Coronary artery (tissue), 2 donors: ENCODE data around the gene COBL.
A peak's percentile ranks its signal among the peaks of the same experiment; 100 is the strongest.

Experiments used
- DNase-seq: peaks from one replicate; pipeline ENCODE4 v3.0.0-alpha.2; 2017; ENCODE audit warnings: low spot score
- H3K27ac ChIP-seq, 2 donors: fragments of 200-600 bp; sonication (generic); one replicate each; pipeline ENCODE4 v1.5.1; 2016 to 2019
- H3K4me3 ChIP-seq: fragments of 200-600 bp; sonication (generic); 2 replicates; pipeline ENCODE4 v1.5.1; 2016; ENCODE audit warnings: mild to moderate bottlenecking, moderate library complexity
- TF ChIP-seq, protein P1 (sequence below): fragments of 200-600 bp; sonication (generic); IDR thresholded peaks from one replicate; pipeline ENCODE4 v1.5.1; 2019; ENCODE audit warnings: antibody characterized with exemption

Gene COBL

DNA sequence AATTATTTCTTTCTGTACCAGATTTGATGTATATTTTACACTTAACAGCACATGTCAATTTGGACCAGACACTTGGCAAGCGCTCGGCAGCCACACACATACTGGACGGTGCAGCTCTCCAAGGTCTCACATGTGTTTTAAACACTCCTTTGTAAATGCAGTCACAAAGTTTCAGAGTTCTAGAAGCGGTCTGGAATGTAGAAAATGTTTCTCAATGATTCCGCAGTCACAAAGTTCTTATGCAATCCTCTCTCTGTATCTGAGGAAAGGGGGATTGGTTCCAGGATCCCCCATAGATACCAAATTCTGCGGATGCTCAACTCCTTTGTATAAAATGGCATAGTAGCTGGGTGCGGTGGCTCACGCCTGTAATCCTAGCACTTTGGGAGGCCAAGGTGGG lies 280.9 kb downstream of the COBL start:
- TF ChIP-seq, protein P1, sequence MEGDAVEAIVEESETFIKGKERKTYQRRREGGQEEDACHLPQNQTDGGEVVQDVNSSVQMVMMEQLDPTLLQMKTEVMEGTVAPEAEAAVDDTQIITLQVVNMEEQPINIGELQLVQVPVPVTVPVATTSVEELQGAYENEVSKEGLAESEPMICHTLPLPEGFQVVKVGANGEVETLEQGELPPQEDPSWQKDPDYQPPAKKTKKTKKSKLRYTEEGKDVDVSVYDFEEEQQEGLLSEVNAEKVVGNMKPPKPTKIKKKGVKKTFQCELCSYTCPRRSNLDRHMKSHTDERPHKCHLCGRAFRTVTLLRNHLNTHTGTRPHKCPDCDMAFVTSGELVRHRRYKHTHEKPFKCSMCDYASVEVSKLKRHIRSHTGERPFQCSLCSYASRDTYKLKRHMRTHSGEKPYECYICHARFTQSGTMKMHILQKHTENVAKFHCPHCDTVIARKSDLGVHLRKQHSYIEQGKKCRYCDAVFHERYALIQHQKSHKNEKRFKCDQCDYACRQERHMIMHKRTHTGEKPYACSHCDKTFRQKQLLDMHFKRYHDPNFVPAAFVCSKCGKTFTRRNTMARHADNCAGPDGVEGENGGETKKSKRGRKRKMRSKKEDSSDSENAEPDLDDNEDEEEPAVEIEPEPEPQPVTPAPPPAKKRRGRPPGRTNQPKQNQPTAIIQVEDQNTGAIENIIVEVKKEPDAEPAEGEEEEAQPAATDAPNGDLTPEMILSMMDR = no peak
- no peak for DNase-seq
- no peak overlapping the region for H3K27ac ChIP-seq
- H3K4me3 ChIP-seq = no peak overlapping the region

DNA sequence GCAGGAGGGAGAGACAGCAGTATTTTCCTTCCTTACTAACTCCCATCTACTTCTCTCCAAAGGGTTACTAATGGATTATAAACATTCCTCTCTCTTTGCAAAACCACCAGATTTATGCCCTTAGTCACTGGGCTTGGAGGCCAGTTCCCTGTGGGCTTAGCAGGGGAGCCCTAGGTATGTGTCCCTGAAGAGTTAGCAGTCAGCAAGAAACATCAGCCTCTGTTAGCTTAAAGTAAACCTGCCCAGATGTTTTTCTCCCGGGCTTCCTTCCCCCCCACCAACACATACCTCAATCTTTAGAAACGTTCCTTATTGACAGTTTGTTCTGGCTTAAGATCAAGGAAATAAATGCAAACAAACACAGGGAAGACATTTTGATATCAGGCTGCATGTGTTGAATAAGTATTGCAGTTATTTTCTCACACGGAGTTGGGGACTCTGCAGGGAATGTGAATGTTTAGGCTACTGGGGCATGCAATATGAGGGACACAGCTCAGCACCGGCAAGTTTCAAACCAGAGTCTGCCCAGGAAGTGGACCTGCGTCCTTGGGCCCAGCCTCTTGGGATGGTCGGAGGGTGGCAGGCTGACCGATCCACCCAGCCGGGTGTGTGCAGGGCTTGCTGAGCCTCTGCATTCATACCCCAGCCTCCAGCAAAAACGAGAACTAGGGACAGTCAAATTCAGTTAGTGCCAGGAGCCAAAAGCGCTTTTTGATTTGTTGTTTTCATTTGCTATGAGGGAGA lies 281.9 kb downstream of the COBL start:
- no peak for DNase-seq
- H3K27ac ChIP-seq = no peak overlapping the region
- H3K4me3 ChIP-seq = no peak overlapping the region

GRCh38 chr7:51033727-51034520 lies 282.7 kb downstream of the COBL start:
- Histone ChIP-seq H3K27ac (no peak overlapping the region), H3K4me3 (no peak overlapping the region)
- TF ChIP-seq, protein P1 = no peak
- DNase-seq = no peak

More for the DNA sequence above, 281.9 kb downstream of the COBL start:
- TF ChIP-seq, protein P1 = no peak

DNA sequence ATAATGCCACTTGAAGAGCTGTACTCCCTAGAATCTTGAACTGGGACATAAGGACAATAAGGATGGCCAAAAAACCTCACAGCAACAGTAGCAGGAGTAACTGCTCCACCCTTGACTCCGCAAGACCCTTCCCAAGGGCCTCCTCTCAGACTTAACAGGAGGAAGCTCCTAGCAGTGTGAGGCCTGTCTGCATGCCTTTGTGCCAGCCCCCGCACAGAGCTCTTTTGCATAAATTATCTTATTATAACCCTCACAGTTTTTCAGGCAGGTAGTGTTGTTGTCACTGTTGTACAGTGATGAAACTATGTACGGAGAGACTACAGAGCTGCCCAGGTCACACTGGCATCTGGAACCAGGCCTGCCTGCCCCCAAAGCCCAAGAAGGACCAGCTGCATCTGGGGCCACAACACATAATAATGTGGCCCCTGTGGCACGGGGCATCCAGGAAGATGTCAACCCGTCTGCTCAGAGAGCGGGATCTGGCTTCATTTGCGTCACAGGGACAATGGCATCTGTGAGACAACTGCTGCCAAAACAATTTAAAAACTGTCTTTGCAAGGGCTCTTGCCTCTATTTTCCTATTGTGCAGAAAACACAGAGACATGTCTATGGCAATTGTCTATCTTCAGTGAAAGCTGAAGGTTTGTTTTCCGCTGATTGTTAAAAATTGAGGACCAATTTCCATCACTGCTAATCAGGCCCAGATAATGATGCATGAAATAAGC lies 284.7 kb downstream of the COBL start:
- H3K27ac ChIP-seq = no peak overlapping the region
- no peak overlapping the region for H3K4me3 ChIP-seq
- TF ChIP-seq, protein P1 = no peak
- DNase-seq = no peak

DNA sequence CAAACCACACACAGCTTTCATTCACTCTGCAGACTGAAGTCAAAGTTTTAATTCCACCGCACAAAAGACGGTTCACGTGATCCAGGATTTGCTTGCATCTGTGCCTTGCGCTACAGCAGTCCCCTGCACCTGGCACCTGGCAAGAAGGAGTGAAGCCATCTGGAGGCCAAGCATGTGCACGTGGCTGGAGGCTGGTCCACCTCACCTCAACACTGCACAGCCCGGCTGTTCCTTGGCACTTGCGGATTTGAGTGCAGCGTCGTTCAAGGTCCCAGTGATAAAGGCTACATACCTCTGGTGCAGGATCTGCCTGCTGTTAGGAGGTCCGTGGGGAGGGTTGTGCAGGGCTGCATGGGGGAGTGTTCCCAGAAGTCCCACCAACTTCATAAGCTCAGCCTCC lies 285.4 kb downstream of the COBL start:
- Histone ChIP-seq H3K27ac (no peak overlapping the region), H3K4me3 (no peak overlapping the region)
- DNase-seq = peak; percentile 21
- TF ChIP-seq, protein P1 = no peak

- peak; percentile 5 for DNase-seq
- TF ChIP-seq, protein P1 = no peak
- H3K4me3 ChIP-seq = no peak overlapping the region
- H3K27ac ChIP-seq = no peak overlapping the region
Measured at GRCh38 chr7:51029701-51030191, 286.9 kb downstream of the COBL start.
